ENCODE data around the gene FUT3. TPM values are rescaled to one million over a fixed set of nuclear protein-coding genes. Genes with fewer than 3 reads are reported as not detected.

FUT3 gene
- total and polyA plus RNA-seq, 2 of the 4 experiments (the other 2 are of a cell fraction) = not detected

- no peak overlapping the region for H3K14ac ChIP-seq (replicated peaks; ENCODE audit: low read depth, low read length)
- TF ChIP-seq SMC3 (IDR thresholded peaks at IDR 0.05; ENCODE audit: low read depth, low read length) = no peak
- TF ChIP-seq USF2 (IDR thresholded peaks at IDR 0.05; ENCODE audit: low read depth, low read length) = no peak
- TF ChIP-seq MAFK (IDR thresholded peaks at IDR 0.05; ENCODE audit: low read depth, low read length) = no peak
- no peak overlapping the region for H2BK15ac ChIP-seq (ENCODE audit: low read depth, low read length)
- peak overlapping the region; percentile 55 for H2AK9ac ChIP-seq (replicated peaks; ENCODE audit: low read depth, low read length, poor library complexity)
- H3K56ac ChIP-seq (ENCODE audit: extremely low read depth, insufficient read depth, low read length) = no peak overlapping the region
- no peak overlapping the region for H4K8ac ChIP-seq (ENCODE audit: low read depth in 2 of 2, low read length in 2 of 2)
- no peak overlapping the region for H2BK120ac ChIP-seq (ENCODE audit: low read depth, low read length)
- peaks cover 3% of the 10 kb centered on the region; the same call in 1 of the 2 replicates for H3K27me3 ChIP-seq (ENCODE audit: control insufficient read depth, insufficient read depth, low read length)
- no peak overlapping the region for H3K23ac ChIP-seq (ENCODE audit: low read depth, low read length)
- WGBS, 2 experiments (ENCODE audit: extremely low coverage in 2 of 2, insufficient read length in 1 of 2) = 50% methylated on average over 2 of the region's 8 CpGs; no CpG with 5 or more reads in 1 of the 2 experiments
- H3K4ac ChIP-seq (ENCODE audit: low read depth, low read length) = no peak overlapping the region
- no peaks in the 10 kb centered on the region for H3K9me1 ChIP-seq (ENCODE audit: insufficient read depth, low read length)
- no peak overlapping the region for H3K18ac ChIP-seq (ENCODE audit: low read depth, low read length)
- H3K36me3 ChIP-seq (ENCODE audit: control insufficient read depth, insufficient read depth, low read length) = no peaks in the 10 kb centered on the region
- H2BK5ac ChIP-seq (ENCODE audit: low read depth, low read length, poor library complexity, severe bottlenecking) = no peak overlapping the region
- no peak overlapping the region for H4K5ac ChIP-seq (ENCODE audit: low read depth, low read length)
- H3K79me1 ChIP-seq (ENCODE audit: low read depth in 1 of 2, low read length in 2 of 2) = no peaks in the 10 kb centered on the region
- DNase-seq = no peak
- H3K4me2 ChIP-seq (ENCODE audit: low read depth, low read length) = no peak overlapping the region
- ATAC-seq (ENCODE audit: low read depth) = no peak
- no peak overlapping the region for H2BK20ac ChIP-seq (ENCODE audit: low read depth, low read length)
- H4K20me1 ChIP-seq (ENCODE audit: insufficient read depth, low read length) = no peaks in the 10 kb centered on the region; the same call in 1 of the 2 replicates
- no TSS peak for BruUV-seq (replicated peaks)
- H2AK5ac ChIP-seq (ENCODE audit: low read depth, low read length) = no peak overlapping the region
- H2AFZ ChIP-seq (replicated peaks; ENCODE audit: low read length, poor library complexity) = no peak overlapping the region
- no peak overlapping the region for H3K9ac ChIP-seq (ENCODE audit: low read depth, low read length)
- peaks cover 5% of the 10 kb centered on the region for H3K4me1 ChIP-seq (ENCODE audit: control insufficient read depth, insufficient read depth, low read length)
- intact Hi-C loops (cut with micrococcal nuclease) = no loop called here
- no peak overlapping the region for H4K91ac ChIP-seq (ENCODE audit: insufficient read depth, low read depth, low read length)
- H3K4me3 ChIP-seq (ENCODE audit: insufficient read depth, low read depth, low read length) = no peak overlapping the region
- H3K27ac ChIP-seq (ENCODE audit: insufficient read depth, low read length) = no peak overlapping the region
- in situ Hi-C loops (cut with MboI; ENCODE audit: low sequenced_read_pairs) = no loop called here
- dilution Hi-C loops (cut with HindIII; ENCODE audit: low sequenced_read_pairs, unreplicated experiment) = no loop called here
- CTCF ChIA-PET = interaction anchor here (2.2 kb wide), 1 partner anchor 17 kb away, joined by 7 read pairs; the partner anchor contains the start of gene NRTN
- H3K9me3 ChIP-seq (ENCODE audit: control insufficient read depth, insufficient read depth, low read length) = no peaks in the 10 kb centered on the region
- POLR2A ChIA-PET (ENCODE audit: unreplicated experiment) = no interaction called here
These were observed 29.6 kb downstream of the FUT3 start for GRCh38 chr19:5821521-5822180.
